Activated naive CD4-positive, alpha-beta T cell treated with anti-CD3 and anti-CD28 coated beads, Interleukin-2, amount 50 U/mL, for 72 hours (primary cell): ENCODE data around the gene USH1G. TPM values are rescaled to one million over a fixed set of nuclear protein-coding genes. Genes with fewer than 3 reads are reported as not detected.

Experiments used
- ATAC-seq, 2 donors: fragments of 150-1000 bp; cut with Tn5 transposase; 2 replicates each; pipeline ENCODE4 v1.10.0; 2021; ENCODE audit warnings: mild to moderate bottlenecking in 2 of 2, moderate library complexity in 2 of 2
- DNase-seq, 2 donors: peaks; one replicate each; pipeline ENCODE4 v3.0.0; 2021 to 2022; ENCODE audit warnings: low spot score in 2 of 2
- H3K27ac Mint-ChIP-seq, 2 donors: one replicate each; pipeline ENCODE4 v1.8.0; 2022; ENCODE audit warnings: mild to moderate bottlenecking in 2 of 2, mixed read lengths in 2 of 2
- H3K36me3 Mint-ChIP-seq, 2 donors: one replicate each; pipeline ENCODE4 v1.8.0; 2022; ENCODE audit warnings: mixed read lengths in 2 of 2
- H3K9me3 Mint-ChIP-seq, 2 donors: one replicate each; pipeline ENCODE4 v1.8.0; 2022; ENCODE audit warnings: mixed read lengths in 2 of 2
- total RNA-seq, 2 donors: library from RNA; stranded (reverse); gene quantifications; one replicate each; pipeline ENCODE4 v1.2.3, GENCODE V29; 2022

USH1G gene
- total RNA-seq, 2 donors from 2014 or later = not detected

GRCh38 chr17:74939534-74939933 lies 16.5 kb upstream of the USH1G start:
- no peaks in the 10 kb centered on the region for H3K9me3 Mint-ChIP-seq
- no peak for DNase-seq
- no peak for ATAC-seq
- no peaks in the 10 kb centered on the region for H3K36me3 Mint-ChIP-seq
- no peak overlapping the region for H3K27ac Mint-ChIP-seq

GRCh38 chr17:74938194-74938950 lies 15.3 kb upstream of the USH1G start:
- DNase-seq = no peak
- Mint-ChIP-seq H3K27ac (no peak overlapping the region), H3K36me3 (no peaks in the 10 kb centered on the region), H3K9me3 (no peaks in the 10 kb centered on the region)
- ATAC-seq = no peak

GRCh38 chr17:74937064-74938051 lies 14.3 kb upstream of the USH1G start:
- ATAC-seq (no peak), DNase-seq (no peak)
- Mint-ChIP-seq H3K9me3 (no peaks in the 10 kb centered on the region), H3K36me3 (no peaks in the 10 kb centered on the region), H3K27ac (no peak overlapping the region)

- Mint-ChIP-seq H3K9me3 (no peaks in the 10 kb centered on the region), H3K27ac (no peak overlapping the region), H3K36me3 (no peaks in the 10 kb centered on the region)
- DNase-seq (no peak), ATAC-seq (no peak)
These were observed 13.4 kb upstream of the USH1G start for GRCh38 chr17:74936470-74936799.

- no peaks in the 10 kb centered on the region for H3K36me3 Mint-ChIP-seq
- H3K9me3 Mint-ChIP-seq = no peaks in the 10 kb centered on the region
- no peak within 1 kb of the TSS for H3K27ac Mint-ChIP-seq
- ATAC-seq (peak in 1 of 2 donors; percentile 24), DNase-seq (no peak)
These were observed 12.8 kb upstream of the USH1G start, which contains the start of gene OTOP3 for GRCh38 chr17:74935585-74936469. OTOP3 (plus strand) TSS chr17:74935898; CDS start chr17:74935922, 24 bp downstream.

GRCh38 chr17:74935048-74935447 lies 12.0 kb upstream of the USH1G start:
- Mint-ChIP-seq H3K36me3 (no peaks in the 10 kb centered on the region), H3K9me3 (no peaks in the 10 kb centered on the region), H3K27ac (no peak overlapping the region)
- DNase-seq = no peak
- no peak for ATAC-seq

GRCh38 chr17:74930535-74931036 lies 7.5 kb upstream of the USH1G start:
- peaks cover 0 to 4% of the 10 kb centered on the region in 2 donors for H3K36me3 Mint-ChIP-seq
- H3K9me3 Mint-ChIP-seq = no peaks in the 10 kb centered on the region
- no peak overlapping the region for H3K27ac Mint-ChIP-seq
- ATAC-seq (no peak), DNase-seq (no peak)

- peaks cover 0 to 4% of the 10 kb centered on the region in 2 donors for H3K36me3 Mint-ChIP-seq
- no peak overlapping the region for H3K27ac Mint-ChIP-seq
- ATAC-seq (no peak), DNase-seq (no peak)
- H3K9me3 Mint-ChIP-seq = no peaks in the 10 kb centered on the region
These were observed 5.7 kb upstream of the USH1G start for GRCh38 chr17:74928786-74929185.

- no peak overlapping the region for H3K27ac Mint-ChIP-seq
- H3K36me3 Mint-ChIP-seq = peaks cover 0 to 4% of the 10 kb centered on the region in 2 donors
- no peak for ATAC-seq
These were observed 2.2 kb upstream of the USH1G start for GRCh38 chr17:74925242-74925641.

GRCh38 chr17:74924250-74924948 lies 1.3 kb upstream of the USH1G start, which contains the start of gene OTOP2:
OTOP2 (plus strand) TSS chr17:74924273; CDS start chr17:74924633, 360 bp downstream.
- no peak for DNase-seq

More at GRCh38 chr17:74925242-74925641, 2.2 kb upstream of the USH1G start:
- H3K9me3 Mint-ChIP-seq = no peaks in the 10 kb centered on the region
- no peak for DNase-seq

GRCh38 chr17:74923538-74924249 lies 639 bp upstream of the USH1G start:
- peaks cover 0 to 4% of the 10 kb centered on the region in 2 donors for H3K36me3 Mint-ChIP-seq
- no peak overlapping the region for H3K27ac Mint-ChIP-seq
- no peaks in the 10 kb centered on the region for H3K9me3 Mint-ChIP-seq
- DNase-seq (peak; percentile 64 to 88), ATAC-seq (peak; percentile 76 to 79)

More at GRCh38 chr17:74924250-74924948, 1.3 kb upstream of the USH1G start, which contains the start of gene OTOP2:
- Mint-ChIP-seq H3K27ac (no peak within 1 kb of the TSS), H3K36me3 (peaks cover 0 to 4% of the 10 kb centered on the region in 2 donors), H3K9me3 (no peaks in the 10 kb centered on the region)
- ATAC-seq = no peak

GRCh38 chr17:74922172-74922571 lies 883 bp downstream of the USH1G start:
- H3K9me3 Mint-ChIP-seq = no peaks in the 10 kb centered on the region
- H3K36me3 Mint-ChIP-seq = peaks cover 0 to 4% of the 10 kb centered on the region in 2 donors
- ATAC-seq = no peak
- no peak overlapping the region for H3K27ac Mint-ChIP-seq
- DNase-seq = no peak

GRCh38 chr17:74921769-74922168 lies 1.3 kb downstream of the USH1G start:
- H3K9me3 Mint-ChIP-seq = no peaks in the 10 kb centered on the region
- DNase-seq (no peak), ATAC-seq (no peak)
- H3K36me3 Mint-ChIP-seq = peaks cover 0 to 4% of the 10 kb centered on the region in 2 donors
- H3K27ac Mint-ChIP-seq = no peak overlapping the region

GRCh38 chr17:74921026-74921681 lies 1.9 kb downstream of the USH1G start:
- Mint-ChIP-seq H3K27ac (no peak overlapping the region), H3K9me3 (no peaks in the 10 kb centered on the region), H3K36me3 (peaks cover 0 to 3% of the 10 kb centered on the region in 2 donors)
- DNase-seq = no peak
- ATAC-seq = no peak

GRCh38 chr17:74920642-74921025 lies 2.4 kb downstream of the USH1G start:
- H3K9me3 Mint-ChIP-seq = no peaks in the 10 kb centered on the region
- H3K27ac Mint-ChIP-seq = no peak overlapping the region
- no peak for DNase-seq
- no peaks in the 10 kb centered on the region for H3K36me3 Mint-ChIP-seq
- no peak for ATAC-seq
